Kidney (tissue), 14 donors: ENCODE data around the gene TENM4. TPM values are rescaled to one million over a fixed set of nuclear protein-coding genes. Genes with fewer than 3 reads are reported as not detected.

ENCODE experiments used
- DNase-seq, 5 donors: peaks; one replicate each; pipeline ENCODE4 v3.0.0-alpha.2; 2013 to 2020
- FAIRE-seq: peaks from 2 replicates; lab custom pipeline; 2012; peaks lifted over from hg19 to GRCh38; lab: Jason Lieb, UNC
- H3K27ac ChIP-seq, 2 donors: one replicate each; pipeline ENCODE4 v1.7.0; 2013; ENCODE audit warnings: low read depth in 2 of 2, low read length in 2 of 2, inconsistent platforms in 1 of 2
- H3K27me3 ChIP-seq: one replicate; pipeline ENCODE4 v1.7.1; 2013; ENCODE audit warnings: low read length, inconsistent platforms; ENCODE audit not compliant: control insufficient read depth, insufficient read depth
- H3K36me3 ChIP-seq, 3 donors: one replicate each; pipeline versions ENCODE4 v1.7.0 to v1.7.1; 2013; ENCODE audit warnings: low read length in 3 of 3, control low read depth in 1 of 3, inconsistent platforms in 1 of 3; ENCODE audit not compliant: insufficient read depth in 3 of 3, control insufficient read depth in 2 of 3
- H3K4me1 ChIP-seq, 3 donors: one replicate each; pipeline versions ENCODE4 v1.7.0 to v1.7.1; 2013; ENCODE audit warnings: low read length in 3 of 3, inconsistent platforms in 1 of 3, low read depth in 1 of 3; ENCODE audit not compliant: control insufficient read depth in 2 of 3, insufficient read depth in 2 of 3
- H3K4me3 ChIP-seq, 3 donors: one replicate each; pipeline versions ENCODE4 v1.7.0 to v1.8.1; 2013; ENCODE audit warnings: low read length in 3 of 3, control low read depth in 1 of 3, inconsistent platforms in 1 of 3
- H3K9ac ChIP-seq, 3 donors: one replicate each; pipeline versions ENCODE4 v1.7.0 to v1.7.1; 2013; ENCODE audit warnings: low read length in 3 of 3, control low read depth in 1 of 3, inconsistent platforms in 1 of 3
- H3K9me3 ChIP-seq, 3 donors: one replicate each; pipeline versions ENCODE4 v1.7.0 to v1.7.1; 2013; ENCODE audit warnings: low read length in 3 of 3, control low read depth in 1 of 3, inconsistent platforms in 1 of 3; ENCODE audit not compliant: control insufficient read depth in 2 of 3, insufficient read depth in 1 of 3
- CTCF ChIP-seq: IDR thresholded peaks from 3 replicates; pipeline ENCODE4 v1.5.1; 2012; ENCODE audit warnings: mild to moderate bottlenecking, moderate library complexity, borderline replicate concordance; ENCODE audit not compliant: insufficient read depth; ENCODE audit errors: extremely low read depth
- intact Hi-C: fragments of 100-400 bp; cut with DNase I; formaldehyde crosslinking; loops from one replicate; pipeline ENCODE4 v1.11.1; 2022
- polyA plus RNA-seq: library from polyadenylated mRNA; stranded (reverse); fragments of 350-450 nt; fragmentation: Illumina TruSeq; extraction: RNeasy Lipid Tissue Mini Kit (QIAGEN cat#74804); gene quantifications from one replicate; pipeline ENCODE4 v1.2.3, GENCODE V29; 2014; ENCODE audit warnings: low read depth, low replicate concordance; ENCODE audit not compliant: insufficient read depth
- total RNA-seq: library from RNA; stranded (reverse); fragmentation: NEBNext Ultra II Directional; extraction: Animal tissue kit (Norgen Biotek cat#: 25700); gene quantifications from one replicate; pipeline ENCODE4 v1.2.1, GENCODE V29; 2021
- donor health status: control.
- donor health status: control.
- donor health status: control.
- donor health status: control.
- donor health status: control.
- donor health status: DM: yes; HTN: yes; CAD: no.
- donor health status: Normal renal cell carcinoma (clear cell type).

The TENM4 gene
- total and polyA plus RNA-seq, 2 donors from 2014 or later, result 0.34 to 31.0 TPM

- Histone ChIP-seq H3K4me3 (no peak overlapping the region), H3K4me1 (no peaks in the 10 kb centered on the region), H3K27ac (no peak overlapping the region), H3K9ac (no peak overlapping the region), H3K9me3 (no peaks in the 10 kb centered on the region), H3K27me3 (no peaks in the 10 kb centered on the region), H3K36me3 (no peaks in the 10 kb centered on the region)
- no peak for FAIRE-seq
- intact Hi-C loops, result no loop called here
- no peak for TF ChIP-seq CTCF
- no peak for DNase-seq
Measured at GRCh38 chr11:79390923-79391322, 49.9 kb downstream of the TENM4 start.

GRCh38 chr11:79390477-79390876 lies 50.4 kb downstream of the TENM4 start:
- DNase-seq (no peak), FAIRE-seq (no peak)
- no peaks in the 10 kb centered on the region for H3K27me3 ChIP-seq
- intact Hi-C loops, result no loop called here
- H3K4me3 ChIP-seq, result no peak overlapping the region
- no peaks in the 10 kb centered on the region for H3K4me1 ChIP-seq
- H3K36me3 ChIP-seq, result no peaks in the 10 kb centered on the region
- no peak for TF ChIP-seq CTCF
- no peaks in the 10 kb centered on the region for H3K9me3 ChIP-seq
- H3K27ac ChIP-seq, result no peak overlapping the region
- H3K9ac ChIP-seq, result no peak overlapping the region

GRCh38 chr11:79388201-79388600 lies 52.6 kb downstream of the TENM4 start:
- Histone ChIP-seq H3K4me1 (no peaks in the 10 kb centered on the region), H3K27me3 (no peaks in the 10 kb centered on the region), H3K36me3 (no peaks in the 10 kb centered on the region), H3K9me3 (no peaks in the 10 kb centered on the region), H3K9ac (no peak overlapping the region), H3K4me3 (no peak overlapping the region), H3K27ac (no peak overlapping the region)
- TF ChIP-seq CTCF, result no peak
- DNase-seq, result no peak
- FAIRE-seq, result no peak
- intact Hi-C loops, result no loop called here

GRCh38 chr11:79383874-79384273 lies 57.0 kb downstream of the TENM4 start:
- no peaks in the 10 kb centered on the region for H3K27me3 ChIP-seq
- no peak overlapping the region for H3K4me3 ChIP-seq
- no peak for DNase-seq
- no peak for TF ChIP-seq CTCF
- no peak overlapping the region for H3K9ac ChIP-seq
- no peak overlapping the region for H3K27ac ChIP-seq
- no peak for FAIRE-seq
- no peaks in the 10 kb centered on the region for H3K9me3 ChIP-seq
- no peaks in the 10 kb centered on the region for H3K4me1 ChIP-seq
- intact Hi-C loops, result no loop called here
- H3K36me3 ChIP-seq, result no peaks in the 10 kb centered on the region
